ENCODE data around the gene BDH1.
"Not testable (repeated sequence)": the region's sequence is repeated elsewhere in the genome, so short reads cannot be mapped to it uniquely, and the experiment has no call there.

Gene BDH1

DNA sequence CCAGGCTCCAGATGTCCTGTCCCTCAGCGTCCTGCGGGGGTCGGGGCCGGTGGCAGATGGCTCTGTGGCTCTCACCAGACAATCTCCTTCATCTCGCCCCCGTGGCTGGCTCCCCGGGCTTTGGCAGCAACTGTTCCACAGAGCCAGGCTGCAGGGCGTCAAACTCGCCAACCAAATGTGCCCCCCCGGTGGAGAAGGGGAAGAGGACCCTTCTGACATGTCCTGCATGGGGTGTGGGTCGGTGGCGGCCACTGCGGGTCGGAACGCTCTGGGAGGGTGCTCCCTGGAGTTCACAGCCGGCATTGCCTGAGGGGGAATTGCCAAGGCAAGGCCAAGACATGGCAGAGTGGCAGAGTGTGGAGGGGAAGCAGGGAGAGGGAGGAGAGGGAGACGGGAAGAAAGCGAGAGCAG, 36.0 kb downstream of the BDH1 start:
- TF ChIP-seq, protein P1, sequence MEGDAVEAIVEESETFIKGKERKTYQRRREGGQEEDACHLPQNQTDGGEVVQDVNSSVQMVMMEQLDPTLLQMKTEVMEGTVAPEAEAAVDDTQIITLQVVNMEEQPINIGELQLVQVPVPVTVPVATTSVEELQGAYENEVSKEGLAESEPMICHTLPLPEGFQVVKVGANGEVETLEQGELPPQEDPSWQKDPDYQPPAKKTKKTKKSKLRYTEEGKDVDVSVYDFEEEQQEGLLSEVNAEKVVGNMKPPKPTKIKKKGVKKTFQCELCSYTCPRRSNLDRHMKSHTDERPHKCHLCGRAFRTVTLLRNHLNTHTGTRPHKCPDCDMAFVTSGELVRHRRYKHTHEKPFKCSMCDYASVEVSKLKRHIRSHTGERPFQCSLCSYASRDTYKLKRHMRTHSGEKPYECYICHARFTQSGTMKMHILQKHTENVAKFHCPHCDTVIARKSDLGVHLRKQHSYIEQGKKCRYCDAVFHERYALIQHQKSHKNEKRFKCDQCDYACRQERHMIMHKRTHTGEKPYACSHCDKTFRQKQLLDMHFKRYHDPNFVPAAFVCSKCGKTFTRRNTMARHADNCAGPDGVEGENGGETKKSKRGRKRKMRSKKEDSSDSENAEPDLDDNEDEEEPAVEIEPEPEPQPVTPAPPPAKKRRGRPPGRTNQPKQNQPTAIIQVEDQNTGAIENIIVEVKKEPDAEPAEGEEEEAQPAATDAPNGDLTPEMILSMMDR (conservative IDR thresholded peaks at IDR 0.05; ENCODE audit: low read depth, low read length), result no peak
- H3K4me3 ChIP-seq (ENCODE audit: low read depth, low read length), result no peak overlapping the region
- DNase-seq (ENCODE audit: low read depth), result no peak

DNA sequence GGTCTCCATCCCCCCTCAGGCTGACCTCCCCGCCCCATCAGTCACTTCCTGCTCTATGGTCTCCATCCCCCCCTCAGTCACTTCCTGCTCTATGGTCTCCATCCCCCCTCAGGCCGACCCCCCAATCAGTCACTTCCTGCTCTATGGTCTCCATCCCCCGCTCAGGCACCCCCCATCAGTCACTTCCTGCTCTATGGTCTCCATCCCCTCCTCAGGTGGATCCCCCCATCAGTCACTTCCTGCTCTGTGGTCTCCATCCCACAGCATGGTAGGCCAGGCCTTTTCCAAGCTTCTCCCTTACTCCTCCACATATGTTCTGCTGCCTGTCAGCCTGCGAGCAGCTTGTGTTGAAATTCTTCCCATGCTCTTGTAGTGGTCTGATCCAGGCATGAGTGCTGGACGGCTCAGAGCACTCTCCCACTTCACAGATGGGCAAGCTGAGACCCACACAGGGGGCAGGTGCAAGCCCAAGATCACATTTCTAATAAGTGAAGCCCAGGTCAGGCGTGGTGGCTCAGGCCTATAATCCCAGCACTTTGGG, 36.8 kb downstream of the BDH1 start:
- TF ChIP-seq, protein P1 (conservative IDR thresholded peaks at IDR 0.05; ENCODE audit: low read depth, low read length), result no peak
- H3K4me3 ChIP-seq (ENCODE audit: low read depth, low read length), result no peak overlapping the region
- no peak for DNase-seq (ENCODE audit: low read depth)

DNA sequence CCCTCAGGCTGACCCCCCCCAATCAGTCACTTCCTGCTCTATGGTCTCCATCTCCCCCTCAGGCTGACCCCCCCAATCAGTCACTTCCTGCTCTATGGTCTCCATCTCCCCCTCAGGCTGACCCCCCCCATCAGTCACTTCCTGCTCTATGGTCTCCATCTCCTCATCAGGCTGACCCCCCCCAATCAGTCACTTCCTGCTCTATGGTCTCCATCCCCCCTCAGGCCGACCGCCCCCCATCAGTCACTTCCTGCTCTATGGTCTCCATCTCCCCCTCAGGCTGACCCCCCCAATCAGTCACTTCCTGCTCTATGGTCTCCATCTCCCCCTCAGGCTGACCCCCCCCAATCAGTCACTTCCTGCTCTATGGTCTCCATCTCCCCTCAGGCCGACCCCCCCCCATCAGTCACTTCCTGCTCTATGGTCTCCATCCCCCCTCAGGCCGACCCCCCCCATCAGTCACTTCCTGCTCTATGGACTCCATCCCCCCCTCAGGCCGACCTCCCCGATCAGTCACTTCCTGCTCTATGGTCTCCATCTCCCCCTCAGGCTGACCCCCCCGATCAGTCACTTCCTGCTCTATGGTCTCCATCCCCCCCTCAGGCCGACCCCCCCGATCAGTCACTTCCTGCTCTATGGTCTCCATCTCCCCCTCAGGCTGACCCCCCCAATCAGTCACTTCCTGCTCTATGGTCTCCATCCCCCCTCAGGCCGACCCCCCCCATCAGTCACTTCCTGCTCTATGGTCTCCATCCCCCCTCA, 37.7 kb downstream of the BDH1 start:
- not testable (repeated sequence) for DNase-seq (ENCODE audit: low read depth); H3K4me3 ChIP-seq (ENCODE audit: low read depth, low read length)

DNA sequence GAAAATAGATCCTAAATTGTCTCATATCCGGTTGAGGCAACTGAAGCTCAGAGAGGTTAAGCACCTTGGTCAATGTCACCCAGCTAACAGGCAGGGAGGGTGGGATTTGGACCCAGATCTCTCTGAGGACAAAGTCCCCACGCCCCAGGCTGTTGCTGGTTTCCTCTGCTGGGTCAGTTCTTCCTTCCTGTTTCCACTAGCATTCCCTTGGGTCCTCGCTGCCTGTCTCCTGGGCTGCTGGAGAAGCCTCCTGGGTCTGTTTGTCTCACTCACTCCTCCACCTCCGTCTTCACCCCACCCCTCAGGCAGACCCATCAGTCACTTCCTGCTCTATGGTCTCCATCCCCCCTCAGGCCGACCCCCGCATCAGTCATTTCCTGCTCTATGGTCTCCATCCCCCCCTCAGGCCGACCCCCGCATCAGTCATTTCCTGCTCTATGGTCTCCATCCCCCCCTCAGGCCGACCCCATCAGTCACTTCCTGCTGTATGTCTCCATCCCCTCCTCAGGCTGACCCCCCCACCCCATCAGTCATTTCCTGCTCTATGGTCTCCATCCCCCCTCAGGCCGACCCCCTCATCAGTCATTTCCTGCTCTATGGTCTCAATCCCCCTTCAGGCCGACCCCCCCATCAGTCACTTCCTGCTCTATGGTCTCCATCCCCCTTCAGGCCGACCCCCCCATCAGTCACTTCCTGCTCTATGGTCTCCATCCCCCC, 38.7 kb downstream of the BDH1 start:
- not testable (repeated sequence) for H3K4me3 ChIP-seq (ENCODE audit: low read depth, low read length); DNase-seq (ENCODE audit: low read depth)

DNA sequence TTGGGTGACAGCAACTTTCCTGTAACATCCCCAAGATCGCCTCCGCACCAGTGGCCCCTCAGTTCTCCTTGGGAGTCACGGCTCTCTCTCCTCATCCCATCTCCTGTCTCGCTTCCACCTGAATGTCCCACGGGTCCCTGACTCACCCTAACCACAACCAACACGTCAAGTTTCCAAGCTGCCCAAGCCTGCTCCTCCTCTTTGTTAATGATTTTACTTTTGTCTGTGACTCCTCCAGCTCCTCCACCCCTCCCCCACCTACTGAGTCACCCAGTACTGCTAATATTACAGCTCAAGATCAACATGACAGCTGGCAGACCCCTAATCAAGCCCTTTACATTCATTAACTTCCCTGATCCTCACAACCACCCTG, 39.3 kb downstream of the BDH1 start:
- no peak overlapping the region for H3K4me3 ChIP-seq (ENCODE audit: low read depth, low read length)
- peak; percentile 82 for DNase-seq (ENCODE audit: low read depth)
- TF ChIP-seq, protein P1 (conservative IDR thresholded peaks at IDR 0.05; ENCODE audit: low read depth, low read length), result no peak

DNA sequence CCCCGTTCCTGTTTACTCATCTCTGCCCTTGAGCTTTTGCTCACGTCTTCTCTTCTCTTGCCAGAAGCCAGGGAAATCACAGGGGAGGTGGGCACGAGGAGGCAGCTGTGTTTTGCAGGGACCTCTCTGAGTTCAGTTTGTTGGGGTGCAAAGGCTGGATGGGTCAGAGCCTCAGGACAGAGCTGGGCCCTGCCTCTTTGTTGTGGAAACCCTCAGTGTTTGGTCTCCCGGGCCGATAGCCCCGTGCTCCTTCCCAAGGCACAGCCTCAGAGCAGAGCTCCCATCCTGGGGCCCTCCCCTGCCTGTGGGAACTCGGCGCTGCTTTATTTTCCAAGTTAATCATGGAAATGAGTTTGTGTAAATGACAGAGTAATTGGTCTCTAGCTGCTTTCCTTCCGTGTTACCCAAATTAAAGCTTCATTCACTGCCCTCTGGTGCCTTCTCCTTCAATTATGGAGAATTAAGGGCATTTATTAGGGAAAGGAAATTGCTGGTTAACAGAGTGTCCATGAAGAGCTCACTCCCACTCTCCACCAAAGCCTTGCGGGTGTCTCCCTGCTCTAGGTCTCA, 40.9 kb downstream of the BDH1 start:
- no peak for DNase-seq (ENCODE audit: low read depth)
- no peak overlapping the region for H3K4me3 ChIP-seq (ENCODE audit: low read depth, low read length)
- TF ChIP-seq, protein P1 (conservative IDR thresholded peaks at IDR 0.05; ENCODE audit: low read depth, low read length), result no peak

DNA sequence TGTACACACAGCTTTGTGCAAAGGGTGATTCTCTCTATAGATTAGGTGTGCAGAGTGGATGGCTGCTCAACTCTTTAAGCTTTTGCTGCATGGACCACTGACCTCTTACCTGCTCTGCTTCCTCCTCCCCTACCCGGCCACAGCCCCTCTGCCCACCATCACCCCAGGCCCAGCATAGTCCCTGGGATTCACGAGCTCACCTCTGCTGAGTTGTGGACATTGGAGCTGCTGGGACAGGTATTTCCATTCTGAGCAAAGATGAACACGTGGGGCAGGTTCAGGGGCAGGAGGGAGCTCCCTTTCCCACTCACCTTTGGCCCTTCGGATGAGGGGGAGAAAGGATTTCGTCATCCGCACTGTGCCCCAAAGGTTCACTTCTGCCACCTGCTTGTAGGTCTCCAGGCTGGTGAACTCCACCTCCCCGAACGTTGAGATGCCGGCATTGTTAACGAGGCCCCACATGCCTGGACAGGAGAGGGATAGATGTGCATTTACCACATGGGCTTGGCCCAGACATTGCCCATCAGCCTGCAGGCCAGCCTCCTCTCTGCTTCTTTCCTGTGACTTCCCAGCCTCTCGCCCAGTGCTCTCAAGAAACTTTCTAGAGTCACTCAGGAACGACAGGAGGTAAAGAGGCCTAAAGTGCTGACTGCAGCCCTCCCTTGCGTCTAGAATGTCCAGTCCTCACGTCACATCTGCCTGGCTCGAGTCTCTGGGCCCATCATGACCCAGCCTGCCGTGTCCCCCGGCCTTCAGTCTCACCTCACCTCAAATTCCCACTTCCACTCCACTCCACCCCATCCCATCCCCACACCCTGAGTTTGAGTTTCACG, 41.6 kb downstream of the BDH1 start:
- TF ChIP-seq, protein P1 (conservative IDR thresholded peaks at IDR 0.05; ENCODE audit: low read depth, low read length), result no peak
- H3K4me3 ChIP-seq (ENCODE audit: low read depth, low read length), result no peak overlapping the region
- DNase-seq (ENCODE audit: low read depth), result no peak
